ENCODE data around the gene MDP1. TPM values are rescaled to one million over a fixed set of nuclear protein-coding genes. Genes with fewer than 3 reads are reported as not detected.

The MDP1 gene
- total RNA-seq, 1 donor from 2014 or later = 21.1 TPM

DNA sequence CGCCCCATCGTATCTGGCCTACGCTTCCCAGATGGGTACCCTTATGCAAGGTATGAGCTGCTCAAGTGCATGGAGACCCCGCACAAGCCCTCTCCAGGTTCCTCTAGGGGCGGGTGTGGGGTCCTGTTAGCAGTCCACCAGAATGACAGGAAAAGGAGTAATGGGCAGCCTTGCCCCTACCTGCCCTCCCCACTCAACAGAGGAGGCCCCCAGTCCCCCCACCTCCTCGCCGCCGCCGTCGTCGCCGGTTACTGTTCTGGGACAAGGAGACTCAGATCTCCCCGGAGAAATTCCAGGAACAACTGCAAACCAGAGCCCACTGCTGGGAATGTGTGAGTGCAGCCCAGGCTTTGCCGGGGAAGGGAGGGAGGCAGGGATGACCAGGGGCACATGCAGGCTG, 38.0 kb downstream of the MDP1 start:
- H3K27me3 ChIP-seq (ENCODE audit: control insufficient read depth, insufficient read depth, low read length) = no peaks in the 10 kb centered on the region
- peaks cover 19% of the 10 kb centered on the region for H3K36me3 ChIP-seq (ENCODE audit: control insufficient read depth, insufficient read depth, low read length)
- DNase-seq (ENCODE audit: low read depth) (no peak), FAIRE-seq (no peak)
- TF ChIP-seq, protein P1, sequence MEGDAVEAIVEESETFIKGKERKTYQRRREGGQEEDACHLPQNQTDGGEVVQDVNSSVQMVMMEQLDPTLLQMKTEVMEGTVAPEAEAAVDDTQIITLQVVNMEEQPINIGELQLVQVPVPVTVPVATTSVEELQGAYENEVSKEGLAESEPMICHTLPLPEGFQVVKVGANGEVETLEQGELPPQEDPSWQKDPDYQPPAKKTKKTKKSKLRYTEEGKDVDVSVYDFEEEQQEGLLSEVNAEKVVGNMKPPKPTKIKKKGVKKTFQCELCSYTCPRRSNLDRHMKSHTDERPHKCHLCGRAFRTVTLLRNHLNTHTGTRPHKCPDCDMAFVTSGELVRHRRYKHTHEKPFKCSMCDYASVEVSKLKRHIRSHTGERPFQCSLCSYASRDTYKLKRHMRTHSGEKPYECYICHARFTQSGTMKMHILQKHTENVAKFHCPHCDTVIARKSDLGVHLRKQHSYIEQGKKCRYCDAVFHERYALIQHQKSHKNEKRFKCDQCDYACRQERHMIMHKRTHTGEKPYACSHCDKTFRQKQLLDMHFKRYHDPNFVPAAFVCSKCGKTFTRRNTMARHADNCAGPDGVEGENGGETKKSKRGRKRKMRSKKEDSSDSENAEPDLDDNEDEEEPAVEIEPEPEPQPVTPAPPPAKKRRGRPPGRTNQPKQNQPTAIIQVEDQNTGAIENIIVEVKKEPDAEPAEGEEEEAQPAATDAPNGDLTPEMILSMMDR (IDR thresholded peaks at IDR 0.05; ENCODE audit: insufficient read depth, low read length, severe bottlenecking) = no peak
- no peak overlapping the region for H3K4me3 ChIP-seq (ENCODE audit: low read depth, low read length)

DNA sequence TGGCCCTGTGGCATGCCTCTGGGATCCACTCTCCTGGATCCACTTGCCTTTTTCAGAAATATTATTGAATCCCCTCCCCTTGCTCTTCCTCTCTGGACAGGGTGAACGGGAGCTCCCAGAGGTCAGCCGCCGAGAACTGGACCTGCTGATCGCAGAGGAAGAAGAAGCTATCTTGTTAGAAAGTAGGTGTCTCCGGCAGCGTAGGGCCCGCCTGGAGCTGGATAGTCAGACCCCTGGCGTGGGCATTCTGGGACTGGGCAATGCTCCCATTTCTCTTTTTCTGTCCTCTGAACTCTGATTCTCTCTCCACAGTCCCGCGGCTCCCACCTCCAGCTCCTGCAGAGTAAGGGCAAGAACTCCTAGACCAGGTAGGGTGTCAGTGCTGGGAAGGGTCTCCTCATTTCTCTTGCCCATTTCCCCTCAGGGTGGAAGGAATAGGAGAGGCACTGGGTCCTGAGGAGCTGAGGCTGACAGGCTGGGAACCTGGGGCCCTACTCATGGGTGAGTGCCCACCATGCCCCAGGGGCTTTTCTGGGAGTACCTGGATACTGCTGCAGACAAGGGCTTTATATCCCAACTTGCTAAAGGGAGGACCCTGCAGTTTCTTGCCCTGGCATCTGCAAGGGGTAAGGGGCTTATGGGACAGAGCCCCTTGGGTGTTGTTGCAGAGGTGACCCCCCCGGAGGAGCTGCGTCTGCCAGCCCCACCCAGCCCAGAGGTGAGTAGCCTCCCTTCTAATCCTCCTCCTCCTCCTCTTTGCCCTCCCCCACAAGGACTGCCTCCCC, 38.6 kb downstream of the MDP1 start:
- H3K27me3 ChIP-seq (ENCODE audit: control insufficient read depth, insufficient read depth, low read length) = no peaks in the 10 kb centered on the region
- FAIRE-seq (no peak), DNase-seq (ENCODE audit: low read depth) (no peak)
- H3K4me3 ChIP-seq (ENCODE audit: low read depth, low read length) = no peak overlapping the region
- peaks cover 16% of the 10 kb centered on the region for H3K36me3 ChIP-seq (ENCODE audit: control insufficient read depth, insufficient read depth, low read length)
- TF ChIP-seq, protein P1 (IDR thresholded peaks at IDR 0.05; ENCODE audit: insufficient read depth, low read length, severe bottlenecking) = no peak

DNA sequence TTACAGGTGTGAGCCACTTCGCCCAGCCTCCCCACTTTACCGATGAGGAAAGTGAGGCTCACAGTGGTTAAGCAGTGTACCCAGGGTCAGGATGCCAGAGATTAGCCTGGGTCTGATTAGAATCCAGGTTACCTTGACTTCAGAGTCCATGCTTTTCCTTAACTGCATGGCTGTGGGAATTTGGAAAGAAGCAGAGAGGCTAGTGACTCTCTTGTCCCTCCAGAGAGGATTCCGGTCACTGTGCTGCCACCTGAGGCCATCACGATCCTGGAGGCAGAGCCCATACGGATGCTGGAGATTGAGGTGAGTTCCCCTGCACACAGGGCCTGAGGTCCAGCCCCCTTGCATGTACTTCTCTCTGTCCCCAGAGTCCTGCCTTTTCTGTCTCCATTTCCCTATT, 39.3 kb downstream of the MDP1 start:
- Histone ChIP-seq H3K27me3 (ENCODE audit: control insufficient read depth, insufficient read depth, low read length) (no peaks in the 10 kb centered on the region), H3K4me3 (ENCODE audit: low read depth, low read length) (no peak overlapping the region), H3K36me3 (ENCODE audit: control insufficient read depth, insufficient read depth, low read length) (peaks cover 16% of the 10 kb centered on the region)
- TF ChIP-seq, protein P1 (IDR thresholded peaks at IDR 0.05; ENCODE audit: insufficient read depth, low read length, severe bottlenecking) = no peak
- FAIRE-seq (no peak), DNase-seq (ENCODE audit: low read depth) (no peak)

DNA sequence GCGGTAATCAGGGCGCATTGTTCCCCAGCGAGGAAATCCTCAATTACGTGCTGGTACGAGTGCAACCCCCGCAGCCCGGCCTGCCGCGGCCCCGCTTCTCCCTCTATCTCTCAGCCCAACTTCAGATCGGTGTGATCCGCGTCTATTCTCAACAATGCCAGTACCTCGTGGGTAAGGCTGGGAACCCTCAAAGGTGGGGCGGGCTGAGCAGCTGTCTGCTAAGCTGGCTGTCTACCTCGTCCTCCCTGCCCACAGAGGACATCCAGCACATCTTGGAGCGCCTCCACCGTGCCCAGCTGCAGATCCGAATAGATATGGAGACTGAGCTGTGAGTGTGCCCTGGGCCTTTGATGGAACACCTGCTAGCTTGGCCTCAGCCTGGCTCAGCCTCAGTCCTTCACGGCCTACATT, 43.0 kb downstream of the MDP1 start:
- DNase-seq (ENCODE audit: low read depth) (no peak), FAIRE-seq (no peak)
- no peaks in the 10 kb centered on the region for H3K27me3 ChIP-seq (ENCODE audit: control insufficient read depth, insufficient read depth, low read length)
- H3K36me3 ChIP-seq (ENCODE audit: control insufficient read depth, insufficient read depth, low read length) = peaks cover 2% of the 10 kb centered on the region
- TF ChIP-seq, protein P1 (IDR thresholded peaks at IDR 0.05; ENCODE audit: insufficient read depth, low read length, severe bottlenecking) = no peak
- H3K4me3 ChIP-seq (ENCODE audit: low read depth, low read length) = no peak overlapping the region

DNA sequence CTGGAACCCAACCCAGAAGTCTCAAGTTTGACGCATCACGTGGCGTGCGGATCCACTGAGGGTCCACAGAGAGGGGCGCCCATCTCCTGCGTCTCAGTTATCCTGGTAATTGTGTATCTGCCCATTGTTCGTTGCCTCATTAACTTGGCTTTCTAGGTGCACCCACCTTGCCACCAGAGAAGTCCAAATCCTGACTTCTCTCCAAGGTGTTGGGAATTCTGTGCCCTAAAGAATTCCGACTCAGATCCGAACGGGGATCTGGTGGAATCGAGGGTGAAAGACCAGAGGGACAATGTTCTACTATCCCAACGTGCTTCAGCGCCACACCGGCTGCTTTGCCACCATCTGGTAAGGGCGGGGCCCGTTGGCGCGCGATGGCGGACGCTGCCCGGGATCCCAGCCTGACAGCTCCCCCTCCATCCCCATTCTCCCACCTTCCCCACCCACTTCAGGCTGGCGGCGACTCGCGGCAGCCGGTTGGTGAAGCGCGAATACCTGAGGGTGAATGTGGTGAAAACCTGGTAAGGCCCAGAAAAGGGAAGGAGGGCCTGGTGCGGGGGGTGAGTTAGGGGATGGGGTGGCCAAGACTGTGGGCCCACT, 43.5 kb downstream of the MDP1 start:
- H3K4me3 ChIP-seq (ENCODE audit: low read depth, low read length) = no peak overlapping the region
- no peaks in the 10 kb centered on the region for H3K27me3 ChIP-seq (ENCODE audit: control insufficient read depth, insufficient read depth, low read length)
- H3K36me3 ChIP-seq (ENCODE audit: control insufficient read depth, insufficient read depth, low read length) = peaks cover 4% of the 10 kb centered on the region
- no peak for FAIRE-seq
- DNase-seq (ENCODE audit: low read depth) = no peak
- TF ChIP-seq, protein P1 (IDR thresholded peaks at IDR 0.05; ENCODE audit: insufficient read depth, low read length, severe bottlenecking) = no peak
